Stimulated activated CD8-positive, alpha-beta memory T cell treated with anti-CD3 and anti-CD28 coated beads, Interleukin-7, amount 100 ng/mL, for 24 hours (primary cell): Measurements from ENCODE around the gene PACSIN3.

Source experiments
- DNase-seq: peaks from one replicate; pipeline ENCODE4 v3.0.0-alpha.2; 2020; ENCODE audit warnings: low read depth

Gene PACSIN3

GRCh38 chr11:47152126-47152952, 33.9 kb downstream of the PACSIN3 start:
- DNase-seq: no peak

GRCh38 chr11:47149782-47150181, 36.5 kb downstream of the PACSIN3 start:
- no peak for DNase-seq

GRCh38 chr11:47148903-47149531, 37.2 kb downstream of the PACSIN3 start:
- DNase-seq: no peak

GRCh38 chr11:47148270-47148669, 38.0 kb downstream of the PACSIN3 start:
- DNase-seq: no peak

- DNase-seq: no peak
Measured at GRCh38 chr11:47147681-47148080, 38.6 kb downstream of the PACSIN3 start.

GRCh38 chr11:47147250-47147649, 39.0 kb downstream of the PACSIN3 start:
- DNase-seq: no peak

GRCh38 chr11:47144541-47144940, 41.7 kb downstream of the PACSIN3 start:
- DNase-seq: no peak

- no peak for DNase-seq
Measured at GRCh38 chr11:47143322-47143721, 42.9 kb downstream of the PACSIN3 start.

GRCh38 chr11:47139878-47140277, 46.4 kb downstream of the PACSIN3 start:
- DNase-seq: no peak

- no peak for DNase-seq
Measured at GRCh38 chr11:47137476-47137875, 48.8 kb downstream of the PACSIN3 start.

- no peak for DNase-seq
Measured at GRCh38 chr11:47136921-47137320, 49.3 kb downstream of the PACSIN3 start.

- no peak for DNase-seq
Measured at GRCh38 chr11:47136327-47136726, 49.9 kb downstream of the PACSIN3 start.

- DNase-seq: no peak
Measured at GRCh38 chr11:47132981-47133380, 53.3 kb downstream of the PACSIN3 start.

- no peak for DNase-seq
Measured at GRCh38 chr11:47132490-47132889, 53.7 kb downstream of the PACSIN3 start.

GRCh38 chr11:47131136-47131535, 55.1 kb downstream of the PACSIN3 start:
- no peak for DNase-seq

GRCh38 chr11:47130543-47130942, 55.7 kb downstream of the PACSIN3 start:
- DNase-seq: no peak
